Neural progenitor cell (in vitro differentiated cells): ENCODE data around the gene USE1.

Source experiments
- CTCF ChIP-seq: fragments of 200-600 bp; sonication (generic); IDR thresholded peaks from 2 replicates; pipeline ENCODE4 v1.5.1; 2017; ENCODE audit warnings: antibody characterized with exemption, mild to moderate bottlenecking
- EZH2 ChIP-seq: fragments of 200-600 bp; sonication (generic); IDR thresholded peaks from 2 replicates; pipeline ENCODE4 v1.6.1; 2017; ENCODE audit warnings: antibody characterized with exemption, mild to moderate bottlenecking, moderate library complexity

- TF ChIP-seq EZH2 (no peak), CTCF (no peak)
Observed at GRCh38 chr19:17196610-17197009, 18.5 kb upstream of the USE1 start.
